Tibial nerve (tissue), 4 donors: ENCODE measurements around the gene MT1X.

Experiments
- CTCF ChIP-seq, 5 experiments: fragments of 200-600 bp in 3 of 5; fragments of 450-650 bp in 2 of 5; sonication (generic) in 3 of 5; IDR thresholded peaks; one replicate each; pipeline ENCODE4 v1.5.1; 2016 to 2019; ENCODE audit warnings: antibody characterized with exemption in 5 of 5, mild to moderate bottlenecking in 3 of 5, moderate library complexity in 2 of 5
- EP300 ChIP-seq, 2 donors: sonication (generic); formaldehyde crosslinking; IDR thresholded peaks; one replicate each; pipeline ENCODE4 v1.6.1; 2017; ENCODE audit warnings: antibody characterized with exemption in 2 of 2, mild to moderate bottlenecking in 1 of 2

GRCh38 chr16:56643080-56643778 is 39.0 kb upstream of the MT1X start:
- TF ChIP-seq EP300 (IDR thresholded peaks at IDR 0.05) = peak; percentile 38 to 47
- TF ChIP-seq CTCF (IDR thresholded peaks at IDR 0.05) = peak in 4 of 5 experiments; percentile 30 to 55 (median 42)
